DND-41 (cell line): ENCODE results near the gene ZNF620.

Experiments used
- ATAC-seq: fragments of 200-7000 bp; cut with Tn5 transposase; 3 replicates; pipeline ENCODE4 v1.9.1; 2021; ENCODE audit warnings: low read depth; ENCODE audit not compliant: insufficient read depth
- DNase-seq: peaks from one replicate; pipeline ENCODE4 v3.0.0-alpha.2; 2020
- H2AFZ ChIP-seq: 2 replicates; pipeline ENCODE4 v1.6.0; 2012; ENCODE audit warnings: low read depth, low read length
- H3K27ac ChIP-seq: 2 replicates; pipeline ENCODE4 v1.5.1; 2012; ENCODE audit warnings: low read length, inconsistent platforms
- H3K27me3 ChIP-seq: fragments of 200-600 bp; sonication (generic); 2 replicates; pipeline ENCODE4 v1.6.0; 2012; ENCODE audit warnings: low read length, mild to moderate bottlenecking, inconsistent platforms; ENCODE audit not compliant: insufficient read depth, poor library complexity
- H3K36me3 ChIP-seq: 2 replicates; pipeline ENCODE4 v1.5.1; 2012; ENCODE audit warnings: low read length, inconsistent platforms; ENCODE audit not compliant: insufficient read depth
- H3K4me1 ChIP-seq: 2 replicates; pipeline ENCODE4 v1.5.1; 2012; ENCODE audit warnings: mild to moderate bottlenecking, low read length; ENCODE audit not compliant: insufficient read depth
- H3K4me2 ChIP-seq: 2 replicates; pipeline ENCODE4 v1.6.0; 2012; ENCODE audit warnings: mild to moderate bottlenecking, moderate library complexity, low read length, inconsistent platforms; ENCODE audit not compliant: insufficient read depth
- H3K4me3 ChIP-seq, 2 experiments: fragments of 200-600 bp in 1 of 2; shearing (Covaris generic) in 1 of 2; 2 replicates each; pipeline ENCODE4 v1.5.1; 2012 to 2016; ENCODE audit warnings: inconsistent platforms in 2 of 2, low read length in 2 of 2, mild to moderate bottlenecking in 2 of 2, low read depth in 1 of 2, moderate library complexity in 1 of 2
- H3K79me2 ChIP-seq: 2 replicates; pipeline ENCODE4 v1.6.0; 2012; ENCODE audit warnings: low read length, inconsistent platforms; ENCODE audit not compliant: insufficient read depth
- H3K9ac ChIP-seq: 2 replicates; pipeline ENCODE4 v1.6.0; 2012; ENCODE audit warnings: low read depth, mild to moderate bottlenecking, inconsistent platforms, low read length, moderate library complexity
- H3K9me3 ChIP-seq: 2 replicates; pipeline ENCODE4 v1.5.1; 2012; ENCODE audit warnings: low read length, moderate library complexity, mild to moderate bottlenecking, inconsistent platforms; ENCODE audit not compliant: insufficient read depth, severe bottlenecking
- H4K20me1 ChIP-seq: 2 replicates; pipeline ENCODE4 v1.6.0; 2012; ENCODE audit warnings: low read length; ENCODE audit not compliant: insufficient read depth
- CTCF ChIP-seq: IDR thresholded peaks from 2 replicates; pipeline ENCODE4 v1.5.1; 2012; ENCODE audit warnings: borderline replicate concordance, low read length, moderate library complexity, mild to moderate bottlenecking; ENCODE audit not compliant: poor library complexity, severe bottlenecking; ENCODE audit errors: extremely low read depth
- EZH2 ChIP-seq: IDR thresholded peaks from 3 replicates; pipeline ENCODE4 v1.6.1; 2012; ENCODE audit warnings: borderline replicate concordance, low read depth, mild to moderate bottlenecking, moderate library complexity, low read length, inconsistent platforms; ENCODE audit not compliant: severe bottlenecking

Gene ZNF620

GRCh38 chr3:40505599-40506462 is at the start of gene ZNF620:
Gene ZNF620, plus strand, starts transcription at chr3:40506039. Its CDS starts 314 bp downstream, at chr3:40506353.
- Histone ChIP-seq H3K4me1 (peaks cover 27% of the 10 kb centered on the region), H3K4me3 (peak within 1 kb of the TSS; percentile 37 to 72), H2AFZ (peak within 1 kb of the TSS; percentile 92), H3K36me3 (peaks cover 12% of the 10 kb centered on the region), H3K27ac (peak within 1 kb of the TSS; percentile 68), H3K4me2 (peak within 1 kb of the TSS; percentile 68), H3K27me3 (no peaks in the 10 kb centered on the region), H3K9me3 (no peaks in the 10 kb centered on the region), H3K9ac (peak within 1 kb of the TSS; percentile 57), H3K79me2 (no peaks in the 10 kb centered on the region), H4K20me1 (no peaks in the 10 kb centered on the region)
- ATAC-seq (peak; percentile 82), DNase-seq (peak; percentile 74)
- TF ChIP-seq EZH2 (no peak), CTCF (peak; percentile 53)

GRCh38 chr3:40456279-40456939 is 49.4 kb upstream of the ZNF620 start:
- DNase-seq (no peak), ATAC-seq (no peak)
- H3K27ac ChIP-seq: peak overlapping the region; percentile 91
- H3K79me2 ChIP-seq: peaks cover 49% of the 10 kb centered on the region
- H3K4me2 ChIP-seq: peak overlapping the region; percentile 93
- H4K20me1 ChIP-seq: peaks cover 36% of the 10 kb centered on the region
- H3K4me3 ChIP-seq: peak overlapping the region; percentile 86 to 97
- no peak for TF ChIP-seq CTCF
- no peak for TF ChIP-seq EZH2
- peak overlapping the region; percentile 93 for H3K9ac ChIP-seq
- H3K27me3 ChIP-seq: no peaks in the 10 kb centered on the region
- H3K9me3 ChIP-seq: no peaks in the 10 kb centered on the region
- H3K4me1 ChIP-seq: peaks cover 58% of the 10 kb centered on the region
- peak overlapping the region; percentile 93 for H2AFZ ChIP-seq
- peaks cover 41% of the 10 kb centered on the region for H3K36me3 ChIP-seq

GRCh38 chr3:40456940-40457823 is 48.7 kb upstream of the ZNF620 start, which contains the start of gene RPL14:
Gene RPL14, plus strand, starts transcription at chr3:40457339. Its CDS starts 133 bp downstream, at chr3:40457472.
- Histone ChIP-seq H3K4me3 (peak within 1 kb of the TSS; percentile 86 to 97), H3K36me3 (peaks cover 49% of the 10 kb centered on the region), H3K4me2 (peak within 1 kb of the TSS; percentile 93), H3K27me3 (no peaks in the 10 kb centered on the region), H3K9ac (peak within 1 kb of the TSS; percentile 93), H3K9me3 (no peaks in the 10 kb centered on the region), H3K4me1 (peaks cover 51% of the 10 kb centered on the region), H2AFZ (peak within 1 kb of the TSS; percentile 93), H3K79me2 (peaks cover 49% of the 10 kb centered on the region), H4K20me1 (peaks cover 36% of the 10 kb centered on the region), H3K27ac (peak within 1 kb of the TSS; percentile 91)
- ATAC-seq: peak; percentile 78
- peak; percentile 96 for DNase-seq
- TF ChIP-seq EZH2 (no peak), CTCF (no peak)
